GM18511 (cell line): ENCODE data around the gene CD22.

ENCODE experiments used
- ATAC-seq: cut with Tn5 transposase; IDR thresholded peaks from one replicate; pipeline ENCODE4 v1.9.1; 2021; ENCODE audit warnings: mild to moderate bottlenecking, moderate library complexity; ENCODE audit not compliant: unreplicated experiment

The CD22 gene

GRCh38 chr19:35340431-35340830 is 11.4 kb downstream of the CD22 start:
- ATAC-seq: no peak

- ATAC-seq: no peak
Measured at GRCh38 chr19:35341006-35341405, 12.0 kb downstream of the CD22 start.

- ATAC-seq: no peak
Measured at GRCh38 chr19:35341565-35342225, 12.7 kb downstream of the CD22 start.

GRCh38 chr19:35342430-35342829 is 13.4 kb downstream of the CD22 start:
- no peak for ATAC-seq

GRCh38 chr19:35344511-35345031 is 15.6 kb downstream of the CD22 start:
- no peak for ATAC-seq

- ATAC-seq: no peak
Measured at GRCh38 chr19:35345671-35346111, 16.7 kb downstream of the CD22 start.

- peak; percentile 43 for ATAC-seq
Measured at GRCh38 chr19:35346193-35347052, 17.4 kb downstream of the CD22 start.

GRCh38 chr19:35347171-35347929 is 18.4 kb downstream of the CD22 start, which contains the start of gene FFAR1:
Gene FFAR1, plus strand, starts transcription at chr19:35347902. Its CDS starts 3,650 bp downstream, at chr19:35351552.
- ATAC-seq: peak; percentile 60

- no peak for ATAC-seq
Measured at GRCh38 chr19:35347930-35348298, 18.9 kb downstream of the CD22 start.

GRCh38 chr19:35348911-35349611 is 20.1 kb downstream of the CD22 start:
- ATAC-seq: no peak

GRCh38 chr19:35349614-35350521 is 20.9 kb downstream of the CD22 start:
- ATAC-seq: no peak

GRCh38 chr19:35350591-35350990 is 21.6 kb downstream of the CD22 start:
- no peak for ATAC-seq

GRCh38 chr19:35351411-35352176 is 22.6 kb downstream of the CD22 start:
- no peak for ATAC-seq

GRCh38 chr19:35352177-35352447 is 23.1 kb downstream of the CD22 start:
- no peak for ATAC-seq

GRCh38 chr19:35352448-35353304 is 23.7 kb downstream of the CD22 start:
- ATAC-seq: no peak

- no peak for ATAC-seq
Measured at GRCh38 chr19:35353635-35354034, 24.6 kb downstream of the CD22 start.

- no peak for ATAC-seq
Measured at GRCh38 chr19:35354898-35355297, 25.9 kb downstream of the CD22 start.

GRCh38 chr19:35355791-35356460 is 26.9 kb downstream of the CD22 start:
- ATAC-seq: no peak
